CD4-positive, alpha-beta T cell treated with Interleukin-12 subunit alpha and Interleukin-12 subunit beta, for 1 hour (primary cell): ENCODE results near the gene MEIOSIN.
"Not testable (repeated sequence)": the region's sequence is repeated elsewhere in the genome, so short reads cannot be mapped to it uniquely, and the experiment has no call there.

Experiments
- DNase-seq: peaks from one replicate; pipeline ENCODE4 v3.0.0-alpha.2; 2020

The MEIOSIN gene

GRCh38 chr19:45781214-45782161 lies 48.2 kb downstream of the MEIOSIN start:
- no peak for DNase-seq

GRCh38 chr19:45782162-45782691 lies 49.0 kb downstream of the MEIOSIN start, which contains the start of gene DMPK:
TSS of gene DMPK (minus strand) at chr19:45782490. CDS start at chr19:45782352, 138 bp downstream.
- no peak for DNase-seq

GRCh38 chr19:45782820-45783785 lies 49.9 kb downstream of the MEIOSIN start:
- no peak for DNase-seq

- DNase-seq: no peak
Measured at GRCh38 chr19:45784096-45784495, 50.9 kb downstream of the MEIOSIN start.

- no peak for DNase-seq
Measured at GRCh38 chr19:45785097-45785496, 51.9 kb downstream of the MEIOSIN start.

GRCh38 chr19:45785781-45786532 lies 52.7 kb downstream of the MEIOSIN start:
- no peak for DNase-seq

GRCh38 chr19:45786533-45786894 lies 53.3 kb downstream of the MEIOSIN start:
- DNase-seq: no peak

GRCh38 chr19:45789035-45789786 lies 56.0 kb downstream of the MEIOSIN start:
- DNase-seq: no peak

- DNase-seq: peak; percentile 62
Measured at GRCh38 chr19:45790942-45791341, 57.7 kb downstream of the MEIOSIN start.

GRCh38 chr19:45791744-45792469 lies 58.7 kb downstream of the MEIOSIN start:
- peak; percentile 23 for DNase-seq

- peak; percentile 100 for DNase-seq
Measured at GRCh38 chr19:45792470-45793177, 59.4 kb downstream of the MEIOSIN start, which contains the start of gene DMWD. TSS of gene DMWD (minus strand) at chr19:45792845. CDS start at chr19:45792756, 89 bp downstream.

- no peak for DNase-seq
Measured at GRCh38 chr19:45793178-45793564, 59.9 kb downstream of the MEIOSIN start.

- DNase-seq: no peak
Measured at GRCh38 chr19:45793876-45794275, 60.6 kb downstream of the MEIOSIN start.

- DNase-seq: no peak
Measured at GRCh38 chr19:45794627-45795026, 61.4 kb downstream of the MEIOSIN start.

GRCh38 chr19:45798995-45799517 lies 65.8 kb downstream of the MEIOSIN start:
- peak; percentile 73 for DNase-seq

GRCh38 chr19:45799541-45799940 lies 66.3 kb downstream of the MEIOSIN start:
- DNase-seq: not testable (repeated sequence)

GRCh38 chr19:45800070-45800553 lies 66.9 kb downstream of the MEIOSIN start:
- no peak for DNase-seq

GRCh38 chr19:45801603-45802175 lies 68.5 kb downstream of the MEIOSIN start:
- no peak for DNase-seq
